Measurements from ENCODE around the gene MLLT10. TPM values are rescaled to one million over a fixed set of nuclear protein-coding genes. Genes with fewer than 3 reads are reported as not detected.
A peak's percentile ranks its signal among the peaks of the same experiment; 100 is the strongest.

The MLLT10 gene
- total RNA-seq, 1 experiment from 2014 or later, result 83.6 TPM

DNA sequence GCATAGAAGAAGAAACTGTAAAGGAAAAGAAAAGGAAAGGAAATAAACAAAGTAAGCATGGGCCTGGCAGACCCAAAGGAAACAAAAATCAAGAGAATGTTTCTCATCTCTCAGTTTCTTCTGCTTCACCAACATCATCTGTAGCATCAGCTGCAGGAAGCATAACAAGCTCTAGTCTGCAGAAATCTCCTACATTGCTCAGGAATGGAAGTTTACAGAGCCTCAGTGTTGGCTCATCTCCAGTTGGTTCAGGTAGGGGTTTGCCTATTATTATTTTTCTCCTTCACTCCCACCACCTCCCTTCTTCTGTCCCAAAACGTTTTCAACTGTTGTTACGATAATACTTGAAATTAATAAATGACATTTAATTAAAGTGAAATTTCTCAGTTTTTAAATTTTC lies 139.6 kb downstream of the MLLT10 start:
- Histone ChIP-seq H3K27ac (ENCODE audit: low read length) (no peak overlapping the region), H2AFZ (ENCODE audit: low read length) (no peak overlapping the region), H3K9ac (ENCODE audit: low read length) (no peak overlapping the region), H3K36me3 (ENCODE audit: insufficient read depth, low read length) (peaks cover 9% of the 10 kb centered on the region), H3K79me2 (ENCODE audit: low read length) (peaks cover 68% of the 10 kb centered on the region), H3K4me3 (ENCODE audit: low read length) (no peak overlapping the region), H3K9me2 (replicated peaks; ENCODE audit: insufficient read depth, low read length) (no peaks in the 10 kb centered on the region), H3K27me3 (ENCODE audit: low read length) (no peaks in the 10 kb centered on the region), H3K4me1 (ENCODE audit: low read length) (peaks cover 18% of the 10 kb centered on the region), H3K9me3 (ENCODE audit: low read length) (no peaks in the 10 kb centered on the region), H3K4me2 (ENCODE audit: low read depth, low read length, poor library complexity, severe bottlenecking) (no peak overlapping the region), H4K20me1 (ENCODE audit: insufficient read depth, low read depth, low read length) (no peaks in the 10 kb centered on the region)
- DNase-seq, result no peak

DNA sequence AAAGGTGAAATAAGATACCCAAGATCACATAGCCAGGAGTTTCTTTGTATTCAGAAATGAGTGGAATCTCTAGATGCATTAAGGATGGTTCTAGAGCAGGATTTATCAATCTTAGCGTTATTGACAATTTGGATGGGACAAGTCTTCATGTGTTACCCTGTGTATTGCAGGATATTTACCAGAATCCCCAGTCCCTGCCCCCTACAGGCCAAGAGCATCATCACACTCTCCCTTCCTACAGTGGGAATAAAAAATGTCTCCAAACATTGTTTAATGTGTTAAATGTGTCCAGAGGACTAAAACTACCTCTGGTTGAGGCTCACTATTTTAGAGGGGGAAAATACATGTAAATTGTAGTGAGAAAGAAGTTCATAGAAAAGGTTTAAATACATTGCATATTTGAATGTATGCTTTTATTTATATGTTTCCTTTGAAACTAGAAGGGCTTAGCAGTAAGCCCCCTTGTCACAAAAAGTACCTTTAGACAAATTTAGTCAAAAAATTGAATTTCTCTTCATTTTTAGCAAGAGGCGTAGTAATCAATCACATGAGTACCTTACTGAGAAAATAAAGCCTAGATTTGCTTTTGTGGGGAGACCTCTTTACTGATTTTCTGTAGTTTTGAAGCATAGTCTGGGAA lies 141.2 kb downstream of the MLLT10 start:
- Histone ChIP-seq H4K20me1 (ENCODE audit: insufficient read depth, low read depth, low read length) (no peaks in the 10 kb centered on the region), H3K27ac (ENCODE audit: low read length) (no peak overlapping the region), H3K4me1 (ENCODE audit: low read length) (peaks cover 3% of the 10 kb centered on the region), H3K36me3 (ENCODE audit: insufficient read depth, low read length) (peaks cover 9% of the 10 kb centered on the region), H2AFZ (ENCODE audit: low read length) (no peak overlapping the region), H3K9me2 (replicated peaks; ENCODE audit: insufficient read depth, low read length) (no peaks in the 10 kb centered on the region), H3K4me2 (ENCODE audit: low read depth, low read length, poor library complexity, severe bottlenecking) (no peak overlapping the region), H3K79me2 (ENCODE audit: low read length) (peaks cover 69% of the 10 kb centered on the region), H3K27me3 (ENCODE audit: low read length) (no peaks in the 10 kb centered on the region), H3K9me3 (ENCODE audit: low read length) (no peaks in the 10 kb centered on the region), H3K4me3 (ENCODE audit: low read length) (no peak overlapping the region), H3K9ac (ENCODE audit: low read length) (no peak overlapping the region)
- peak; percentile 67 for DNase-seq

DNA sequence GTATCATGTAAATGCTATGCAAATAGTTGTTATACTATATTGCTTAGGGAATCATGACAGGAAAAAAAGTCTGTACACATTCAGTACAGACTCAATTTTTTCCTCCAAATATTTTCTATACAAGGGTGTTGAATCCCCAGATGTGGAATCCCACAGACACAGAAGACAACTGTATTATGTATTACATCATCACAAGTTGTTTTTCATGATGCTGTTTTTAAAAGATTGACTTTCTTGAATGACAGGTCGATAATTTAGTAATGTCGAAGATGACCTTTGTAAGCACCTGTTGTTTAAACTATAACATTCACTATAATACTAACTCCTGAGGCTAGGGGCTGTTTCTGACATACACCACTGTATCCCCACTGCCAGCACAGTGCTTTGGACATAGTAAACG lies 143.5 kb downstream of the MLLT10 start:
- no peaks in the 10 kb centered on the region for H3K27me3 ChIP-seq (ENCODE audit: low read length)
- no peak overlapping the region for H3K27ac ChIP-seq (ENCODE audit: low read length)
- H3K79me2 ChIP-seq (ENCODE audit: low read length), result peaks cover 65% of the 10 kb centered on the region
- peaks cover 9% of the 10 kb centered on the region for H3K36me3 ChIP-seq (ENCODE audit: insufficient read depth, low read length)
- H4K20me1 ChIP-seq (ENCODE audit: insufficient read depth, low read depth, low read length), result no peaks in the 10 kb centered on the region
- H3K9me3 ChIP-seq (ENCODE audit: low read length), result no peaks in the 10 kb centered on the region
- H3K4me2 ChIP-seq (ENCODE audit: low read depth, low read length, poor library complexity, severe bottlenecking), result no peak overlapping the region
- H3K9ac ChIP-seq (ENCODE audit: low read length), result no peak overlapping the region
- H3K4me3 ChIP-seq (ENCODE audit: low read length), result no peak overlapping the region
- H2AFZ ChIP-seq (ENCODE audit: low read length), result no peak overlapping the region
- no peaks in the 10 kb centered on the region for H3K4me1 ChIP-seq (ENCODE audit: low read length)
- H3K9me2 ChIP-seq (replicated peaks; ENCODE audit: insufficient read depth, low read length), result no peaks in the 10 kb centered on the region
- DNase-seq, result no peak

DNA sequence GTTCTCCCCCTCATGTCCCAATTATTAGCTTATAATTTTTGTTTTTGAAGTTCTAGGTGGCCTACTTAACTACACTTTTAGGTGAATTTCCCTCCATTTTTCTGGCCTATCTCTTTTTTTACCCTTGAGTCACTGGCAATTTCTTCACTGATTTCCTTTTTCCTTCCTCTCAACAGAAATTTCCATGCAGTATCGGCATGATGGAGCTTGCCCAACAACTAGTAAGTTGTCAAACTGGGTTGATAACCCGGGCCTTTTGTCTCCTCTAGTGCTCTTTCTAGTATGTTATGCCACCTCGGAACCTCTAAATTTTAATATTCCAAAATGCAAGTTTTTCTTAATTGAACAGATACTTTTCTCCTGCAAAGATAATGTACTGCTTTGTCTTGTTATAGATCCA lies 147.1 kb downstream of the MLLT10 start:
- Histone ChIP-seq H3K36me3 (ENCODE audit: insufficient read depth, low read length) (peaks cover 3% of the 10 kb centered on the region; the same call in 1 of the 2 replicates), H2AFZ (ENCODE audit: low read length) (no peak overlapping the region), H3K79me2 (ENCODE audit: low read length) (peaks cover 62% of the 10 kb centered on the region), H3K27me3 (ENCODE audit: low read length) (no peaks in the 10 kb centered on the region), H3K9ac (ENCODE audit: low read length) (no peak overlapping the region), H3K9me2 (replicated peaks; ENCODE audit: insufficient read depth, low read length) (no peaks in the 10 kb centered on the region), H3K9me3 (ENCODE audit: low read length) (no peaks in the 10 kb centered on the region), H3K4me1 (ENCODE audit: low read length) (no peaks in the 10 kb centered on the region), H3K27ac (ENCODE audit: low read length) (no peak overlapping the region), H3K4me2 (ENCODE audit: low read depth, low read length, poor library complexity, severe bottlenecking) (no peak overlapping the region), H4K20me1 (ENCODE audit: insufficient read depth, low read depth, low read length) (no peaks in the 10 kb centered on the region), H3K4me3 (ENCODE audit: low read length) (no peak overlapping the region)
- no peak for DNase-seq

DNA sequence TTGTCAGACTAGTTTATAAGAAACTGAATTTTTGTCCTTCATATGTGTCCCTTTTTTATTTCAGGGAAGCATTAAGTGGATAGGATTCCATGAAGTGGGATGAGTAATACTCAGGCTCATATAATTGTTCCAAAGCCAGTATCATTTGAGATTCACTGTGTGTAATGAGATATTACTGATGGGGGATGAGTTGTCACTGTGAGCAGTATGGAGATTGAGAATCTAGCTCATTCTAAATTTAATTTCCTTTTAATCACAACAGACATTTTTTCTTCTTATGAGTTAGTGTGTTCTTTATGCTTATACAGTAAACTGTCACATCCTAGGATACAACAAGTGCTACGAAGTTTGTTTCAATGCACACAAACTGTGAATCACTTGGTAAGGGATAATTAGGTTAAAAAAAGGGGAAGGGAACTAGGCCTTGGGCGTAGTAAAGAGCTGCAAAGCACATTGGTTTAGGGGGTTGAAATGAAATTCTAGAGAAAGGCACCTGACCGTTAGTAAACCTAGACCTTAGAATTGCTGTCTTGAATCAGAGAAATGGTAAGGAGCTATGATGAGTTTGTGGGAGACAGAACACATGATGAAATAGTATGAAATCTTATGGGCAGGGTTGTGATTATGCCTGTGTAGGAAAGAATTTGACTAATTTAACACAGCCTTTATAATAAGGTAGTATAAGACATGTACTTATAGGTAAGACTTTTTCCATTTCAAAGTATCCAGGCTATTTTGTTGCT lies 153.4 kb downstream of the MLLT10 start:
- H2AFZ ChIP-seq (ENCODE audit: low read length), result no peak overlapping the region

DNA sequence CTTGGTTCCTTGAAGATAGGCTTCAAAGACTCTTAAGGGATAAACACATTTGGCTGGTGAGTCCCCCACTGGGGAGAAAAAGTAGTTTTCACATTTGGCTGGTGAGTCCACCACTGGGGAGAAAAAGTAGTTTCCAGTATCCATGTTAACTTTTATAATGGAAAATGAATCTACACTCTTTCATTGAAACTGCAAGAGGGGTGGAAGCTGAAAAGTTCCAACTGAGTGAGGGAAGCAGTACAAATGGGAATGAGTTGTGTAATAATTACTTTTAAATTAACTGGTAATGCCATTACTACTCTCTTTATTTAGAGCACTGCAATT lies 153.9 kb downstream of the MLLT10 start:
- H3K27ac ChIP-seq (ENCODE audit: low read length), result no peak overlapping the region
- no peak overlapping the region for H2AFZ ChIP-seq (ENCODE audit: low read length)

More for the DNA sequence above, 153.4 kb downstream of the MLLT10 start:
- no peak for DNase-seq
- Histone ChIP-seq H4K20me1 (ENCODE audit: insufficient read depth, low read depth, low read length) (no peaks in the 10 kb centered on the region), H3K9me3 (ENCODE audit: low read length) (no peaks in the 10 kb centered on the region), H3K79me2 (ENCODE audit: low read length) (peaks cover 67% of the 10 kb centered on the region), H3K9me2 (replicated peaks; ENCODE audit: insufficient read depth, low read length) (no peaks in the 10 kb centered on the region), H3K27me3 (ENCODE audit: low read length) (no peaks in the 10 kb centered on the region), H3K9ac (ENCODE audit: low read length) (no peak overlapping the region), H3K4me1 (ENCODE audit: low read length) (peaks cover 7% of the 10 kb centered on the region), H3K4me2 (ENCODE audit: low read depth, low read length, poor library complexity, severe bottlenecking) (no peak overlapping the region), H3K4me3 (ENCODE audit: low read length) (no peak overlapping the region), H3K36me3 (ENCODE audit: insufficient read depth, low read length) (no peaks in the 10 kb centered on the region; the same call in 1 of the 2 replicates), H3K27ac (ENCODE audit: low read length) (no peak overlapping the region)

DNA sequence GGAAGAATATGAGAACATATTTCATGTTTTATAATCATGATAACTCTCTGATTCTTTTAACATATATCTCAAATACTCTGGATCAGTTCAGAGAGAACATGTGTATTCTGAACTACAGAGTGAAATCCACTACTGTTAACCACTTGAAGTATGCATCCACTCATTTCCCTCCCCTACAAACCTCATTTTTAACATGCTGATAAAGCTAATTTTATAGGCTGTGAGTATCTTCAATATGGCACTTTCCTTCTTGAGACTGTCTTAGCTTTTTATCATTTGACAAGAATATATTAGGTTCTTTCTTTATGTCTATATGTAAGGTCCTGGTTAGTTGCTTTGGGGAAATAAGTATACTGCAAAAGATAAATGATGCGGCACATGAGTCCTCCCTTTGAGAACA lies 154.8 kb downstream of the MLLT10 start:
- no peaks in the 10 kb centered on the region for H4K20me1 ChIP-seq (ENCODE audit: insufficient read depth, low read depth, low read length)
- H3K4me3 ChIP-seq (ENCODE audit: low read length), result no peak overlapping the region
- no peaks in the 10 kb centered on the region for H3K9me3 ChIP-seq (ENCODE audit: low read length)
- no peak for DNase-seq
- H3K9ac ChIP-seq (ENCODE audit: low read length), result no peak overlapping the region
- peaks cover 69% of the 10 kb centered on the region for H3K79me2 ChIP-seq (ENCODE audit: low read length)
- no peaks in the 10 kb centered on the region for H3K9me2 ChIP-seq (replicated peaks; ENCODE audit: insufficient read depth, low read length)
- no peaks in the 10 kb centered on the region; the same call in 1 of the 2 replicates for H3K36me3 ChIP-seq (ENCODE audit: insufficient read depth, low read length)
- peaks cover 7% of the 10 kb centered on the region for H3K4me1 ChIP-seq (ENCODE audit: low read length)
- no peak overlapping the region for H3K4me2 ChIP-seq (ENCODE audit: low read depth, low read length, poor library complexity, severe bottlenecking)
- no peak overlapping the region for H2AFZ ChIP-seq (ENCODE audit: low read length)
- no peak overlapping the region for H3K27ac ChIP-seq (ENCODE audit: low read length)
- no peaks in the 10 kb centered on the region for H3K27me3 ChIP-seq (ENCODE audit: low read length)

More for the DNA sequence above, 153.9 kb downstream of the MLLT10 start:
- no peak overlapping the region for H3K4me3 ChIP-seq (ENCODE audit: low read length)
- no peaks in the 10 kb centered on the region for H3K9me2 ChIP-seq (replicated peaks; ENCODE audit: insufficient read depth, low read length)
- peaks cover 7% of the 10 kb centered on the region for H3K4me1 ChIP-seq (ENCODE audit: low read length)
- no peaks in the 10 kb centered on the region for H4K20me1 ChIP-seq (ENCODE audit: insufficient read depth, low read depth, low read length)
- peaks cover 66% of the 10 kb centered on the region for H3K79me2 ChIP-seq (ENCODE audit: low read length)
- no peaks in the 10 kb centered on the region for H3K27me3 ChIP-seq (ENCODE audit: low read length)
- H3K9ac ChIP-seq (ENCODE audit: low read length), result no peak overlapping the region
- no peaks in the 10 kb centered on the region for H3K9me3 ChIP-seq (ENCODE audit: low read length)
- H3K4me2 ChIP-seq (ENCODE audit: low read depth, low read length, poor library complexity, severe bottlenecking), result no peak overlapping the region
- H3K36me3 ChIP-seq (ENCODE audit: insufficient read depth, low read length), result no peaks in the 10 kb centered on the region; the same call in 1 of the 2 replicates
- DNase-seq, result no peak

DNA sequence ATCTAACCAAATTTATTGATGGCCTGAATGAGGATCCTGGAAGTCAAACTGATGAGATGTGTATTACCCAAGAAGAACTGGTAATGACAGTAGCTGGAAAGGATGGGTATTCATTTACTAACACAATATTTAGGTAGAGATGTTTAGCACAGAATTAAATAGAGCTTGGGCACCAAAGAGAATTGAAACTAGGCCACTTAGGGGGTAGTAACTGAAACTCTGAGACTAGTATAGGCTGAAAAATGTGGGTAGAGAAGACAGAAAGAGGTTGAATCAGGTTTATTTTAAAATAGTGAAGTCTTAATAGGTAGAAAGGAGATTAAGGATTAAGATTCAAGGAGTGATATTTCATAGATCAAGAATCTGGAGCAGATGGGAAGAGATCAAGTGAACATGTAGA lies 155.8 kb downstream of the MLLT10 start:
- Histone ChIP-seq H3K9me2 (replicated peaks; ENCODE audit: insufficient read depth, low read length) (no peaks in the 10 kb centered on the region), H4K20me1 (ENCODE audit: insufficient read depth, low read depth, low read length) (no peaks in the 10 kb centered on the region), H3K9ac (ENCODE audit: low read length) (no peak overlapping the region), H3K4me3 (ENCODE audit: low read length) (no peak overlapping the region), H3K9me3 (ENCODE audit: low read length) (no peaks in the 10 kb centered on the region), H3K27ac (ENCODE audit: low read length) (no peak overlapping the region), H3K79me2 (ENCODE audit: low read length) (peaks cover 66% of the 10 kb centered on the region), H3K36me3 (ENCODE audit: insufficient read depth, low read length) (no peaks in the 10 kb centered on the region; the same call in 1 of the 2 replicates), H3K27me3 (ENCODE audit: low read length) (no peaks in the 10 kb centered on the region), H3K4me2 (ENCODE audit: low read depth, low read length, poor library complexity, severe bottlenecking) (no peak overlapping the region), H2AFZ (ENCODE audit: low read length) (no peak overlapping the region), H3K4me1 (ENCODE audit: low read length) (peaks cover 7% of the 10 kb centered on the region)
- DNase-seq, result no peak

All from Karpas-422 (cell line).